Loucy (cell line): ENCODE results near the gene CATSPER1.

Experiments
- H2AFZ ChIP-seq: fragments of 200-600 bp; sonication (generic); 2 replicates; pipeline ENCODE4 v1.6.0; 2016; ENCODE audit warnings: antibody characterized with exemption, mild to moderate bottlenecking, low read length, moderate library complexity
- H3F3A ChIP-seq: fragments of 200-600 bp; 2 replicates; pipeline ENCODE4 v1.6.0; 2016; ENCODE audit warnings: antibody characterized with exemption, low read depth, mild to moderate bottlenecking
- H3K27me3 ChIP-seq: fragments of 200-600 bp; sonication (generic); 2 replicates; pipeline ENCODE4 v1.6.1; 2014; ENCODE audit warnings: low read length, mild to moderate bottlenecking; ENCODE audit not compliant: insufficient read depth, poor library complexity, severe bottlenecking
- H3K36me3 ChIP-seq: fragments of 200-600 bp; sonication (generic); 2 replicates; pipeline ENCODE4 v1.6.1; 2016; ENCODE audit warnings: low read length; ENCODE audit not compliant: insufficient read depth
- H3K4me1 ChIP-seq: fragments of 200-600 bp; sonication (generic); 2 replicates; pipeline ENCODE4 v1.5.1; 2014; ENCODE audit warnings: low read length, mild to moderate bottlenecking; ENCODE audit not compliant: insufficient read depth, poor library complexity, severe bottlenecking
- H3K4me2 ChIP-seq: fragments of 200-600 bp; sonication (generic); 2 replicates; pipeline ENCODE4 v1.6.0; 2014; ENCODE audit warnings: antibody characterized with exemption, low read length, low read depth, mild to moderate bottlenecking; ENCODE audit not compliant: poor library complexity, severe bottlenecking
- H3K4me3 ChIP-seq: fragments of 200-600 bp; sonication (generic); 2 replicates; pipeline ENCODE4 v1.5.1; 2014; ENCODE audit warnings: low read length, mild to moderate bottlenecking, mixed read lengths; ENCODE audit not compliant: poor library complexity, severe bottlenecking
- H3K79me2 ChIP-seq: fragments of 200-600 bp; sonication (generic); 2 replicates; pipeline ENCODE4 v1.6.1; 2014; ENCODE audit warnings: low read length; ENCODE audit not compliant: insufficient read depth
- H3K9ac ChIP-seq: fragments of 200-600 bp; sonication (generic); 2 replicates; pipeline ENCODE4 v1.6.0; 2014; ENCODE audit warnings: mild to moderate bottlenecking, low read depth, low read length, moderate library complexity; ENCODE audit not compliant: poor library complexity, severe bottlenecking
- H3K9me2 ChIP-seq: fragments of 200-600 bp; sonication (generic); replicated peaks from 2 replicates; pipeline ENCODE4 v1.6.1; 2016; ENCODE audit warnings: low read depth, low read length, mixed read lengths
- H3K9me3 ChIP-seq: fragments of 200-600 bp; sonication (generic); 2 replicates; pipeline ENCODE4 v1.6.1; 2014; ENCODE audit warnings: mild to moderate bottlenecking, antibody characterized with exemption, low read length, low read depth; ENCODE audit not compliant: insufficient read depth
- H4K20me1 ChIP-seq: fragments of 200-600 bp; sonication (generic); 2 replicates; pipeline ENCODE4 v1.6.0; 2014; ENCODE audit warnings: antibody characterized with exemption, low read length, mild to moderate bottlenecking; ENCODE audit not compliant: insufficient read depth, poor library complexity, severe bottlenecking
- CTCF ChIP-seq: fragments of 200-600 bp; sonication (generic); conservative IDR thresholded peaks from 2 replicates; pipeline ENCODE4 v1.5.1; 2014; ENCODE audit warnings: mild to moderate bottlenecking, antibody characterized with exemption, low read length
- EZH2phosphoT487 ChIP-seq: fragments of 200-600 bp; IDR thresholded peaks from 2 replicates; pipeline ENCODE4 v1.6.1; 2018; ENCODE audit warnings: antibody characterized with exemption, mild to moderate bottlenecking, moderate library complexity, borderline replicate concordance

CATSPER1 gene

DNA sequence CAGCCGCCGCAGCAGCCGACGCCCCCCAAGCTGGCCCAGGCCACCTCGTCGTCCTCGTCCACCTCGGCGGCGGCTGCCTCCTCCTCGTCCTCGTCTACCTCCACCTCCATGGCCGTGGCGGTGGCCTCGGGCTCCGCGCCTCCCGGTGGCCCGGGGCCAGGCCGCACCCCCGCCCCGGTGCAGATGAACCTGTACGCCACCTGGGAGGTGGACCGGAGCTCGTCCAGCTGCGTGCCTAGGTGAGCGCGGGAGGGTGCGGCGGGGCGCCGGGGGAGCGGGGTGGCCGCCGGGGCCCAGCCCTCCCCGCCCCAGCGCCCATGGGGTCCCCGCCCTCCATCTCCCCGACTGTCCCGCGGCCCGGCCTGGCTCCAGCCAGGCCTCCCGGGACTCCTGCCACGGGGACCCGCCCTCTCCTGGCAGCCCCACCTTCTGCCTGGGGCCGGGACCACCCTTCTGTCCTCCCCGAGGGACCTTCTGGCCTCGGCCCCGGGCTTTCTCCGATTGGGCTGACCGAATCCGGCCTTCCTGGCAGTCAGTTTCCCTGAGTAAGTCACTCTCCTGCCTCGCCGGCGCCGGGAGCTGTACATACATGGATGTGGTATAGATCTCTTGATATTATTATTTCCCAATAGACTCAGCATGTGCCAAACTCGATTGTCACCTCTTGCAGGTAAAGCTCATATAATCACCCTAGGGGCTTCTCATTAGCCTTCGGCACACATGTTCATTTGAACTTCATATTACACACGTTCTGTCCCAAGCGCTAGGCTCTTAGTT is 44.5 kb upstream of the CATSPER1 start:
- peak overlapping the region; percentile 73 for H3K4me2 ChIP-seq
- H3K4me1 ChIP-seq = peaks cover 26% of the 10 kb centered on the region
- peak overlapping the region; percentile 75 for H3K4me3 ChIP-seq
- no peaks in the 10 kb centered on the region for H3K9me3 ChIP-seq
- no peak for TF ChIP-seq CTCF
- no peak for TF ChIP-seq EZH2phosphoT487
- H2AFZ ChIP-seq = peak overlapping the region; percentile 85; the same call in 1 of the 2 replicates
- peaks cover 14% of the 10 kb centered on the region for H3F3A ChIP-seq
- H3K9me2 ChIP-seq = no peaks in the 10 kb centered on the region
- peaks cover 16% of the 10 kb centered on the region for H4K20me1 ChIP-seq
- peak overlapping the region; percentile 65 for H3K9ac ChIP-seq
- H3K36me3 ChIP-seq = peaks cover 33% of the 10 kb centered on the region; the same call in 1 of the 2 replicates
- no peaks in the 10 kb centered on the region for H3K27me3 ChIP-seq
- peaks cover 24% of the 10 kb centered on the region; the same call in 1 of the 2 replicates for H3K79me2 ChIP-seq

GRCh38 chr11:66069715-66070603 is 43.7 kb upstream of the CATSPER1 start, which contains the start of gene PACS1:
Gene PACS1, plus strand, starts transcription at chr11:66070272. Its CDS starts 215 bp downstream, at chr11:66070487.
- TF ChIP-seq EZH2phosphoT487 (no peak), CTCF (no peak; the same call in 1 of the 2 replicates)
- Histone ChIP-seq H3K4me1 (peaks cover 26% of the 10 kb centered on the region), H3K36me3 (peaks cover 38% of the 10 kb centered on the region), H3K79me2 (peaks cover 28% of the 10 kb centered on the region; the same call in 1 of the 2 replicates), H2AFZ (peak within 1 kb of the TSS; percentile 85; the same call in 1 of the 2 replicates), H3K4me2 (peak within 1 kb of the TSS; percentile 73), H3K27me3 (no peaks in the 10 kb centered on the region), H3K9me3 (no peaks in the 10 kb centered on the region), H3K9me2 (no peaks in the 10 kb centered on the region), H3K9ac (peak within 1 kb of the TSS; percentile 65), H3K4me3 (peak within 1 kb of the TSS; percentile 75), H4K20me1 (peaks cover 16% of the 10 kb centered on the region), H3F3A (peaks cover 14% of the 10 kb centered on the region)

- TF ChIP-seq CTCF (no peak; the same call in 1 of the 2 replicates), EZH2phosphoT487 (no peak)
- H2AFZ ChIP-seq = no peak overlapping the region
- peaks cover 33% of the 10 kb centered on the region; the same call in 1 of the 2 replicates for H3K79me2 ChIP-seq
- H3F3A ChIP-seq = peaks cover 14% of the 10 kb centered on the region
- H3K4me3 ChIP-seq = peak overlapping the region; percentile 62
- H3K4me1 ChIP-seq = peaks cover 26% of the 10 kb centered on the region
- no peaks in the 10 kb centered on the region for H3K9me2 ChIP-seq
- H3K4me2 ChIP-seq = peak overlapping the region; percentile 63
- H3K9ac ChIP-seq = peak overlapping the region; percentile 19
- no peaks in the 10 kb centered on the region for H3K27me3 ChIP-seq
- peaks cover 16% of the 10 kb centered on the region for H4K20me1 ChIP-seq
- H3K9me3 ChIP-seq = no peaks in the 10 kb centered on the region
- H3K36me3 ChIP-seq = peaks cover 46% of the 10 kb centered on the region
Measured at GRCh38 chr11:66068923-66069714, 42.8 kb upstream of the CATSPER1 start.
